Activated CD8-positive, alpha-beta T cell treated with anti-CD3 and anti-CD28 coated beads for 36 hours (primary cell): ENCODE results near the gene NOP53. TPM values are rescaled to one million over a fixed set of nuclear protein-coding genes. Genes with fewer than 3 reads are reported as not detected.
"Not testable (repeated sequence)": the region's sequence is repeated elsewhere in the genome, so short reads cannot be mapped to it uniquely, and the experiment has no call there.

Experiments
- ATAC-seq: fragments of 200-7000 bp; cut with Tn5 transposase; one replicate; pipeline ENCODE4 v1.10.0; 2021; ENCODE audit warnings: mild to moderate bottlenecking, moderate library complexity
- CTCF ChIA-PET: fragments of 350-600 bp; sonication (Branson Sonifier 250); formaldehyde crosslinking; loops from one replicate; lab custom pipeline; 2021; ENCODE audit warnings: antibody characterized with exemption; lab: Charles Lee
- POLR2A ChIA-PET: fragments of 350-600 bp; sonication (Branson Sonifier 250); formaldehyde crosslinking; loops from one replicate; lab custom pipeline; 2021; ENCODE audit warnings: antibody characterized with exemption; lab: Charles Lee
- DNase-seq: peaks from one replicate; pipeline ENCODE4 v3.0.0-alpha.2; 2020
- H3K27ac Mint-ChIP-seq: one replicate; pipeline ENCODE4 v1.8.0; 2021; ENCODE audit warnings: mild to moderate bottlenecking, mixed read lengths
- H3K27me3 Mint-ChIP-seq: one replicate; pipeline ENCODE4 v1.8.0; 2021; ENCODE audit warnings: mixed read lengths
- H3K36me3 Mint-ChIP-seq: one replicate; pipeline ENCODE4 v1.8.0; 2021; ENCODE audit warnings: low read depth, mixed read lengths
- H3K4me1 Mint-ChIP-seq: one replicate; pipeline ENCODE4 v1.8.0; 2021; ENCODE audit warnings: low read depth, mixed read lengths
- H3K4me3 Mint-ChIP-seq: one replicate; pipeline ENCODE4 v1.8.0; 2021; ENCODE audit warnings: mild to moderate bottlenecking, moderate library complexity, mixed read lengths
- H3K9me3 Mint-ChIP-seq: one replicate; pipeline ENCODE4 v1.8.0; 2021; ENCODE audit warnings: mixed read lengths
- intact Hi-C: fragments of 100-400 bp; cut with micrococcal nuclease; formaldehyde crosslinking; loops from one replicate; pipeline ENCODE4 v1.10.0; 2022
- total RNA-seq, 2 experiments: library from RNA; stranded (reverse); gene quantifications; one replicate each; pipeline ENCODE4 v1.2.3, GENCODE V29; 2021
- TF ChIP-seq, protein P1 (sequence below): fragments of 200-600 bp; IDR thresholded peaks from one replicate; pipeline ENCODE4 v1.8.0; 2022; ENCODE audit warnings: antibody characterized with exemption, mild to moderate bottlenecking

Gene NOP53
- total RNA-seq, 2 experiments from 2014 or later: 300 to 301 TPM

- intact Hi-C loops, ATAC-seq, H3K4me1 Mint-ChIP-seq, POLR2A ChIA-PET, DNase-seq, H3K9me3 Mint-ChIP-seq, H3K27me3 Mint-ChIP-seq, H3K4me3 Mint-ChIP-seq, H3K36me3 Mint-ChIP-seq, H3K27ac Mint-ChIP-seq, CTCF ChIA-PET: not testable (repeated sequence)
These were observed 59.1 kb downstream of the NOP53 start, which contains the start of gene TPRX1 for GRCh38 chr19:47804451-47804850. Gene TPRX1 (minus strand): TSS chr19:47804551. CDS start chr19:47804539, 12 bp downstream.

- intact Hi-C loops: no loop called here
- Mint-ChIP-seq H3K4me3 (no peak overlapping the region), H3K27me3 (peaks cover 3% of the 10 kb centered on the region), H3K9me3 (no peaks in the 10 kb centered on the region), H3K27ac (no peak overlapping the region), H3K4me1 (no peaks in the 10 kb centered on the region), H3K36me3 (no peaks in the 10 kb centered on the region)
- ChIA-PET POLR2A (no interaction called here), CTCF (interaction anchor here (1.0 kb wide), 1 partner anchor 10 kb away, joined by 3 read pairs; no protein-coding TSS in a partner anchor)
- ATAC-seq (no peak), DNase-seq (no peak)
- TF ChIP-seq, protein P1, sequence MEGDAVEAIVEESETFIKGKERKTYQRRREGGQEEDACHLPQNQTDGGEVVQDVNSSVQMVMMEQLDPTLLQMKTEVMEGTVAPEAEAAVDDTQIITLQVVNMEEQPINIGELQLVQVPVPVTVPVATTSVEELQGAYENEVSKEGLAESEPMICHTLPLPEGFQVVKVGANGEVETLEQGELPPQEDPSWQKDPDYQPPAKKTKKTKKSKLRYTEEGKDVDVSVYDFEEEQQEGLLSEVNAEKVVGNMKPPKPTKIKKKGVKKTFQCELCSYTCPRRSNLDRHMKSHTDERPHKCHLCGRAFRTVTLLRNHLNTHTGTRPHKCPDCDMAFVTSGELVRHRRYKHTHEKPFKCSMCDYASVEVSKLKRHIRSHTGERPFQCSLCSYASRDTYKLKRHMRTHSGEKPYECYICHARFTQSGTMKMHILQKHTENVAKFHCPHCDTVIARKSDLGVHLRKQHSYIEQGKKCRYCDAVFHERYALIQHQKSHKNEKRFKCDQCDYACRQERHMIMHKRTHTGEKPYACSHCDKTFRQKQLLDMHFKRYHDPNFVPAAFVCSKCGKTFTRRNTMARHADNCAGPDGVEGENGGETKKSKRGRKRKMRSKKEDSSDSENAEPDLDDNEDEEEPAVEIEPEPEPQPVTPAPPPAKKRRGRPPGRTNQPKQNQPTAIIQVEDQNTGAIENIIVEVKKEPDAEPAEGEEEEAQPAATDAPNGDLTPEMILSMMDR: no peak
These were observed 60.0 kb downstream of the NOP53 start for GRCh38 chr19:47805313-47805712.

- H3K4me1 Mint-ChIP-seq: no peaks in the 10 kb centered on the region
These were observed 61.1 kb downstream of the NOP53 start for GRCh38 chr19:47806435-47806834.

More at GRCh38 chr19:47806435-47806834, 61.1 kb downstream of the NOP53 start:
- ATAC-seq (no peak), DNase-seq (no peak)
- Mint-ChIP-seq H3K27me3 (peaks cover 3% of the 10 kb centered on the region), H3K9me3 (no peaks in the 10 kb centered on the region), H3K36me3 (no peaks in the 10 kb centered on the region), H3K27ac (no peak overlapping the region), H3K4me3 (no peak overlapping the region)
- TF ChIP-seq, protein P1: no peak
- CTCF ChIA-PET: interaction anchor here (1.0 to 1.9 kb wide), 3 partner anchors 9 to 57 kb away, joined by 3 to 8 read pairs (median 3); no protein-coding TSS in a partner anchor
- POLR2A ChIA-PET: no interaction called here
- intact Hi-C loops: no loop called here

Other genes starting within 250 kb of the NOP53 start
- gene NAPA, start 230.5 kb upstream of the NOP53 start, total RNA-seq: 10 to 100 TPM; 43.9 to 47.2 TPM
- under 1 TPM; 0.29 to 0.41 TPM for gene ZNF541, start 172.4 kb upstream of the NOP53 start, total RNA-seq
- 1 to 10 TPM; 8.7 to 8.8 TPM for gene BICRA, start 136.4 kb upstream of the NOP53 start, total RNA-seq
- gene EHD2, start 32.1 kb upstream of the NOP53 start, total RNA-seq: 1 to 10 TPM; 1.1 to 1.4 TPM
- gene SELENOW, start 33.2 kb downstream of the NOP53 start, total RNA-seq: 100 to 1,000 TPM; 105 to 106 TPM
- gene TPRX1, start 59.0 kb downstream of the NOP53 start, total RNA-seq: not detected
- gene CRX, start 76.4 kb downstream of the NOP53 start, total RNA-seq: not detected
- gene TPRX2, start 113.7 kb downstream of the NOP53 start, total RNA-seq: not detected
- not detected for gene SULT2A1, start 140.8 kb downstream of the NOP53 start, total RNA-seq
- gene BSPH1, start 246.6 kb downstream of the NOP53 start, total RNA-seq: not detected
- not detected for gene ELSPBP1, start 249.1 kb downstream of the NOP53 start, total RNA-seq